Measurements from ENCODE around the gene HSPB2. TPM values are rescaled to one million over a fixed set of nuclear protein-coding genes. Genes with fewer than 3 reads are reported as not detected.

HSPB2 gene
- total RNA-seq, 1 experiment from 2014 or later, result 0.28 TPM

DNA sequence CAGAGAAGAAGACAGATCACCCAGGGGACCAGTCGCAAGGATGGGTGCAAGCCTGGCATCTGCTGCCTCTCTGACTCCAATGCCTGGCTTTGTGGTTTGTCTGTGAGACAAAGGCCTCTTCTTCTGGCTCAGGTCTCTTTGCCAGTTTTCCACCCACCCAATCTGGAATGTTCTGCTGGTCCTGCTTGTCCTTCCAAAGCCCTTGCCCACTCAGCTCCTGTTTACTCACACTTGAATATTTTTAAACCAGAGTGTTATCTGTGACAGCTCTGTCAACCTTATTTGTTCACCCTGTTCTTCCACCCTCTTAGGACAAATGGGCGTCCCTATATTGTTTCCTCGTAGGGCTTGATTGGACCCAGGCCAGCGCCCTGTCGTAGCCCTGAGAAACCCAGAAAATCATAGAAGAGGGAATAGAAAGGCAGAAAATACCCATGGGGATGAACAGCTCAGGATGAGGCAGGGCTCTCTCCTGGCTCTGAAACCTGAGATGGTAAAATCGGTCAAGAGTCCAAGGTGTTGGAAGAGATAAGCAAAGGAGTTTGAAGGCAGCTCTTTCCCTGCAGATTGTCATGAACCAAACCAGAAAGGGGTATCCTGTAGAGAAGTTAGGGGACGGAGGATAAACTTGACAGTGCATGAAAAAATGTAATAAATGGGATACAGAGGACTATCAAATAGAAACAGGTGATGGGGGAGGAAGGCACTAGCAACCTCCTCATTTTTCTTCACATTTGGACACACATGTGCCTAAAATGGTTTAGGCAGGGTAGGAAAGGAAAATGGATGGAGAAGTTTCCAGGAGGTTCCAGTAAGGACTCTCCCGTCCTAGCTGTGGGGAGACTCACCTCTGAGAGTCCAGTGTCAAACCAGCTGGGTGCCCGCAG, 1.6 kb upstream of the HSPB2 start:
- no peak overlapping the region for H3K4me2 ChIP-seq
- peaks cover 6% of the 10 kb centered on the region; the same call in 1 of the 2 replicates for H3K4me1 ChIP-seq (replicated peaks; ENCODE audit: insufficient read depth)
- no peaks in the 10 kb centered on the region for H3K27me3 ChIP-seq (ENCODE audit: insufficient read depth, low read depth)
- ChIA-PET CTCF (interaction anchor here (0.5 kb wide), 1 partner anchor 33 kb away, joined by 4 read pairs; no protein-coding TSS in a partner anchor), POLR2A (ENCODE audit: unreplicated experiment) (no interaction called here)
- H3K36me3 ChIP-seq (ENCODE audit: low read depth), result no peaks in the 10 kb centered on the region
- H3K79me2 ChIP-seq (ENCODE audit: low read depth), result no peaks in the 10 kb centered on the region
- BruUV-seq (replicated peaks), result no TSS peak
- H3K4me3 ChIP-seq, result no peak overlapping the region
- intact Hi-C loops (cut with micrococcal nuclease; ENCODE audit: unreplicated experiment), result no loop called here
- H3K9me3 ChIP-seq (ENCODE audit: insufficient read depth, low read depth), result no peaks in the 10 kb centered on the region
- no peak for DNase-seq
- H2AFZ ChIP-seq, result no peak overlapping the region
- TF ChIP-seq EZH2 (IDR thresholded peaks at IDR 0.05; ENCODE audit: low read depth), result no peak
- TF ChIP-seq, protein P1, sequence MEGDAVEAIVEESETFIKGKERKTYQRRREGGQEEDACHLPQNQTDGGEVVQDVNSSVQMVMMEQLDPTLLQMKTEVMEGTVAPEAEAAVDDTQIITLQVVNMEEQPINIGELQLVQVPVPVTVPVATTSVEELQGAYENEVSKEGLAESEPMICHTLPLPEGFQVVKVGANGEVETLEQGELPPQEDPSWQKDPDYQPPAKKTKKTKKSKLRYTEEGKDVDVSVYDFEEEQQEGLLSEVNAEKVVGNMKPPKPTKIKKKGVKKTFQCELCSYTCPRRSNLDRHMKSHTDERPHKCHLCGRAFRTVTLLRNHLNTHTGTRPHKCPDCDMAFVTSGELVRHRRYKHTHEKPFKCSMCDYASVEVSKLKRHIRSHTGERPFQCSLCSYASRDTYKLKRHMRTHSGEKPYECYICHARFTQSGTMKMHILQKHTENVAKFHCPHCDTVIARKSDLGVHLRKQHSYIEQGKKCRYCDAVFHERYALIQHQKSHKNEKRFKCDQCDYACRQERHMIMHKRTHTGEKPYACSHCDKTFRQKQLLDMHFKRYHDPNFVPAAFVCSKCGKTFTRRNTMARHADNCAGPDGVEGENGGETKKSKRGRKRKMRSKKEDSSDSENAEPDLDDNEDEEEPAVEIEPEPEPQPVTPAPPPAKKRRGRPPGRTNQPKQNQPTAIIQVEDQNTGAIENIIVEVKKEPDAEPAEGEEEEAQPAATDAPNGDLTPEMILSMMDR (conservative IDR thresholded peaks at IDR 0.05), result no peak
- H3F3A ChIP-seq (ENCODE audit: insufficient read depth, low read depth), result no peaks in the 10 kb centered on the region
- H3K27ac ChIP-seq, result no peak overlapping the region
- no peaks in the 10 kb centered on the region for H3K9me2 ChIP-seq (ENCODE audit: insufficient read depth)
- no peaks in the 10 kb centered on the region for H4K20me1 ChIP-seq (ENCODE audit: insufficient read depth)

GRCh38 chr11:111911563-111912401, 752 bp upstream of the HSPB2 start, which contains the start of gene CRYAB:
Gene CRYAB (minus strand): TSS chr11:111911770. CDS start chr11:111911724, 46 bp downstream.
- TF ChIP-seq, protein P1 (conservative IDR thresholded peaks at IDR 0.05), result no peak
- TF ChIP-seq EZH2 (IDR thresholded peaks at IDR 0.05; ENCODE audit: low read depth), result no peak
- H3K9me3 ChIP-seq (ENCODE audit: insufficient read depth, low read depth), result no peaks in the 10 kb centered on the region
- H3K9me2 ChIP-seq (ENCODE audit: insufficient read depth), result no peaks in the 10 kb centered on the region
- H3K4me1 ChIP-seq (replicated peaks; ENCODE audit: insufficient read depth), result peaks cover 6% of the 10 kb centered on the region; the same call in 1 of the 2 replicates
- intact Hi-C loops (cut with micrococcal nuclease; ENCODE audit: unreplicated experiment), result no loop called here
- H3F3A ChIP-seq (ENCODE audit: insufficient read depth, low read depth), result no peaks in the 10 kb centered on the region
- H2AFZ ChIP-seq, result no peak within 1 kb of the TSS
- no peaks in the 10 kb centered on the region for H3K36me3 ChIP-seq (ENCODE audit: low read depth)
- H3K4me3 ChIP-seq, result no peak within 1 kb of the TSS
- H3K27ac ChIP-seq, result no peak within 1 kb of the TSS
- POLR2A ChIA-PET (ENCODE audit: unreplicated experiment), result no interaction called here
- H3K4me2 ChIP-seq, result peak within 1 kb of the TSS; percentile 32; the same call in 1 of the 2 replicates
- no peaks in the 10 kb centered on the region for H3K79me2 ChIP-seq (ENCODE audit: low read depth)
- H3K27me3 ChIP-seq (ENCODE audit: insufficient read depth, low read depth), result no peaks in the 10 kb centered on the region
- no TSS peak for BruUV-seq (replicated peaks)
- H4K20me1 ChIP-seq (ENCODE audit: insufficient read depth), result no peaks in the 10 kb centered on the region
- CTCF ChIA-PET, result no interaction called here
- DNase-seq, result peak; percentile 48 to 53

- intact Hi-C loops (cut with micrococcal nuclease; ENCODE audit: unreplicated experiment), result no loop called here
- Histone ChIP-seq H2AFZ (no peak overlapping the region), H3K4me3 (no peak overlapping the region), H3K4me2 (no peak overlapping the region), H3K27me3 (ENCODE audit: insufficient read depth, low read depth) (no peaks in the 10 kb centered on the region), H3F3A (ENCODE audit: insufficient read depth, low read depth) (peaks cover 6% of the 10 kb centered on the region; the same call in 1 of the 2 replicates), H3K4me1 (replicated peaks; ENCODE audit: insufficient read depth) (peaks cover 12% of the 10 kb centered on the region), H4K20me1 (ENCODE audit: insufficient read depth) (no peaks in the 10 kb centered on the region), H3K27ac (no peak overlapping the region), H3K79me2 (ENCODE audit: low read depth) (no peaks in the 10 kb centered on the region), H3K36me3 (ENCODE audit: low read depth) (no peaks in the 10 kb centered on the region), H3K9me2 (ENCODE audit: insufficient read depth) (peaks cover 3% of the 10 kb centered on the region; the same call in 1 of the 2 replicates), H3K9me3 (ENCODE audit: insufficient read depth, low read depth) (no peaks in the 10 kb centered on the region)
- ChIA-PET CTCF (no interaction called here), POLR2A (ENCODE audit: unreplicated experiment) (no interaction called here)
- BruUV-seq (replicated peaks), result no TSS peak
- DNase-seq, result no peak
- no peak for TF ChIP-seq EZH2 (IDR thresholded peaks at IDR 0.05; ENCODE audit: low read depth)
- TF ChIP-seq, protein P1 (conservative IDR thresholded peaks at IDR 0.05), result no peak
Observed at GRCh38 chr11:111913031-111913861, 712 bp downstream of the HSPB2 start.

Data from PC-9 (cell line).